ENCODE measurements around the gene CTNNA3.

The CTNNA3 gene

GRCh38 chr10:66265398-66265797 is 1430.6 kb downstream of the CTNNA3 start:
- no peak for DNase-seq

GRCh38 chr10:66259836-66260235 is 1436.2 kb downstream of the CTNNA3 start:
- no peak for DNase-seq

GRCh38 chr10:66258693-66259092 is 1437.3 kb downstream of the CTNNA3 start:
- no peak for DNase-seq

GRCh38 chr10:66257801-66258200 is 1438.2 kb downstream of the CTNNA3 start:
- no peak for DNase-seq

- no peak for DNase-seq
These were observed 1443.0 kb downstream of the CTNNA3 start for GRCh38 chr10:66252986-66253385.

GRCh38 chr10:66246177-66246576 is 1449.8 kb downstream of the CTNNA3 start:
- no peak for DNase-seq

- DNase-seq, result no peak
These were observed 1451.0 kb downstream of the CTNNA3 start for GRCh38 chr10:66244953-66245352.

- no peak for DNase-seq
These were observed 1453.1 kb downstream of the CTNNA3 start for GRCh38 chr10:66242885-66243284.

GRCh38 chr10:66239062-66239461 is 1456.9 kb downstream of the CTNNA3 start:
- no peak for DNase-seq

GRCh38 chr10:66238343-66238742 is 1457.7 kb downstream of the CTNNA3 start:
- DNase-seq, result no peak

GRCh38 chr10:66234872-66235271 is 1461.1 kb downstream of the CTNNA3 start:
- no peak for DNase-seq

- no peak for DNase-seq
These were observed 1467.1 kb downstream of the CTNNA3 start for GRCh38 chr10:66228887-66229286.

- no peak for DNase-seq
These were observed 1472.3 kb downstream of the CTNNA3 start for GRCh38 chr10:66223656-66224055.

- DNase-seq, result no peak
These were observed 1473.4 kb downstream of the CTNNA3 start for GRCh38 chr10:66222462-66223046.

GRCh38 chr10:66218981-66219587 is 1476.9 kb downstream of the CTNNA3 start:
- DNase-seq, result no peak

GRCh38 chr10:66218289-66218688 is 1477.7 kb downstream of the CTNNA3 start:
- DNase-seq, result no peak

GRCh38 chr10:66215920-66216319 is 1480.1 kb downstream of the CTNNA3 start:
- no peak for DNase-seq

- DNase-seq, result peak; percentile 35
These were observed 1481.1 kb downstream of the CTNNA3 start for GRCh38 chr10:66214721-66215404.

GRCh38 chr10:66209025-66209424 is 1487.0 kb downstream of the CTNNA3 start:
- no peak for DNase-seq

GRCh38 chr10:66204838-66205237 is 1491.2 kb downstream of the CTNNA3 start:
- DNase-seq, result no peak

- no peak for DNase-seq
These were observed 1493.9 kb downstream of the CTNNA3 start for GRCh38 chr10:66202101-66202500.

- peak; percentile 24 for DNase-seq
These were observed 1503.7 kb downstream of the CTNNA3 start for GRCh38 chr10:66192162-66192831.

GRCh38 chr10:66190413-66190812 is 1505.6 kb downstream of the CTNNA3 start:
- DNase-seq, result no peak

GRCh38 chr10:66189271-66189670 is 1506.7 kb downstream of the CTNNA3 start:
- no peak for DNase-seq
